ENCODE data around the gene GEMIN7. TPM values are rescaled to one million over a fixed set of nuclear protein-coding genes. Genes with fewer than 3 reads are reported as not detected.

GEMIN7 gene, protein sequence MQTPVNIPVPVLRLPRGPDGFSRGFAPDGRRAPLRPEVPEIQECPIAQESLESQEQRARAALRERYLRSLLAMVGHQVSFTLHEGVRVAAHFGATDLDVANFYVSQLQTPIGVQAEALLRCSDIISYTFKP
- 12.6 and 16.0 TPM in 2 replicates for total RNA-seq (ENCODE audit: low replicate concordance)

DNA sequence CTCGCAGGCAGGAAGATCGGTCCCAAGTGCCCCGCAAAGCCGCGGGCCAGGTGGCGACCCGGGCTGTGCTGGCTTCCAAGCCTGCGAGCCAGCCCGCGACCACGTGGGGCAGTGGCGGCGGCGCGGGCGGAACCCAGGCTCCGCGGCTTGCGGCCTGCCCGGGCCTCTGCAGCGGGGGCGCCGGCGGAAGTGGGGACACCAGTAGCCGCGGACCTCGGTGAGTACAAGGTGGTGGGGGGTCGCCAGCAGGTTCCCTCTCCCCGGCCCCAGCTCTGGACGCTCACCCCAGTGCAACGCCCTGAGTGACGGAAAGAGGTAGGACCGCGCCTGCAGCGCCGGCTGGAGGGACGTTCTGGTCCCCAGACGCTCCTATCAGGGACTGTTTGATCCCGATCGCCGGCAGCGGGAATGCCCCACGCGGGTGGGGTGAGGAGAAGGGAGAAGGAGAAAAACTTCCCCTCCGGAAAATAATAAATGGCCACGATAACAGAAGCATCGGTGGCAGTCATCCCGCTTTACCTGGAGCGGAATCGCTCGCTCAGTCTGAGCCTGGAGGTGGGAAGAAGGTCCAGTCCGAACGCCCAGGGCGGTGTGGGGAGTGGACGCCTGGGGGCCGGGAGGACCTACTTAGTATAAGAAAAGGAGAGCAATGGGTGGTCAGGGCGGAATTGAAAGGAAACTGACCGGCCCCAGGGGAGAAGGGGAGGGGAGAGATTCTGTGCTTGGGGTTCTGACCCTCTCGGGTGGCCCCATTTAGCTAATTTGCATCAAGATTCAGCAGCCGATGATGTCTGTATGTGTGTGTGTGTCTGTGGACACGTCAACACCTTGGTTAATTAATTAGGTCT is at the start of gene GEMIN7:
TSS of gene GEMIN7 (plus strand) at position 198 of the 848 bp plus-strand sequence. CDS start 10,855 bp downstream, outside the sequence.
- peak; percentile 63 for DNase-seq (ENCODE audit: low read depth)
- H3K4me3 ChIP-seq (ENCODE audit: low read depth, low read length), result peak within 1 kb of the TSS; percentile 98
- TF ChIP-seq, protein P1, sequence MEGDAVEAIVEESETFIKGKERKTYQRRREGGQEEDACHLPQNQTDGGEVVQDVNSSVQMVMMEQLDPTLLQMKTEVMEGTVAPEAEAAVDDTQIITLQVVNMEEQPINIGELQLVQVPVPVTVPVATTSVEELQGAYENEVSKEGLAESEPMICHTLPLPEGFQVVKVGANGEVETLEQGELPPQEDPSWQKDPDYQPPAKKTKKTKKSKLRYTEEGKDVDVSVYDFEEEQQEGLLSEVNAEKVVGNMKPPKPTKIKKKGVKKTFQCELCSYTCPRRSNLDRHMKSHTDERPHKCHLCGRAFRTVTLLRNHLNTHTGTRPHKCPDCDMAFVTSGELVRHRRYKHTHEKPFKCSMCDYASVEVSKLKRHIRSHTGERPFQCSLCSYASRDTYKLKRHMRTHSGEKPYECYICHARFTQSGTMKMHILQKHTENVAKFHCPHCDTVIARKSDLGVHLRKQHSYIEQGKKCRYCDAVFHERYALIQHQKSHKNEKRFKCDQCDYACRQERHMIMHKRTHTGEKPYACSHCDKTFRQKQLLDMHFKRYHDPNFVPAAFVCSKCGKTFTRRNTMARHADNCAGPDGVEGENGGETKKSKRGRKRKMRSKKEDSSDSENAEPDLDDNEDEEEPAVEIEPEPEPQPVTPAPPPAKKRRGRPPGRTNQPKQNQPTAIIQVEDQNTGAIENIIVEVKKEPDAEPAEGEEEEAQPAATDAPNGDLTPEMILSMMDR (IDR thresholded peaks at IDR 0.05; ENCODE audit: insufficient read depth, low read length), result no peak

DNA sequence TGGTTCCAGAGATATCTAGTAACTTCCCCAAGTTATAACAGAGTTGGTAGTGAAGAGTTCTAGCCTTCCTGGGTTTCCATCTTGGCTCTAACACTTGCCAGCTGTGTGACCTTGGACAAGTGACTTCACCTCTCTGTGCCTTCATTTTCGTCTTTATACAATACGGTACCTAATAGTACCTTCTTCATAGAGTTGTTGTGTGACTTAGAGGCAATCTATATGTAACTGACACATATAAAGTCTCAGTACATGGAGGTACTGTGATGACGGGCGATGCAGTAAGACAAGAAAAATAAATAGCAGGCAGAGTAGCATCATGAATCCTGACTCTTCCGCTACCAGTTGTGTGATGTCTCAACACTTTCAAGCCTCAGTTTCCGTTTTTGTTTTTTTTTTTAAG is 48.2 kb upstream of the GEMIN7 start:
- TF ChIP-seq, protein P1 (IDR thresholded peaks at IDR 0.05; ENCODE audit: insufficient read depth, low read length), result no peak
- H3K4me3 ChIP-seq (ENCODE audit: low read depth, low read length), result no peak overlapping the region

DNA sequence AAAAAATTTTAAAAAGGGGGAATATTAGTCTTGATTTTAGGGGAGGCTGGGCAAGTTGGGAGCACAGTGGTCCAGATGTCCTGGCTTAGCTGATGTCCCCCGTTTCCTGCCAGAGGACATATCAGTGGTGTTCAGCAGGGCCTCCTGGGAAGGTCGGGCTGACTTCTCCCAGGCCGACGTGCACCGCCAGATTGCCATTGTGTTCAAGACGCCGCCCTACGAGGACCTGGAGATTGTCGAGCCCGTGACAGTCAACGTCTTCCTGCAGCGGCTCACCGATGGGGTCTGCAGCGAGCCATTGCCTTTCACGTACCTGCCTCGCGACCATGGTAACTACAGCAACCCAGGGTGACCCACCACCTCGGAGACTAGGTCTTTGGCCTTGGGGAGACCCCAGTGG is 46.6 kb upstream of the GEMIN7 start:
- no peak for DNase-seq (ENCODE audit: low read depth)
- H3K4me3 ChIP-seq (ENCODE audit: low read depth, low read length), result no peak overlapping the region
- TF ChIP-seq, protein P1 (IDR thresholded peaks at IDR 0.05; ENCODE audit: insufficient read depth, low read length), result no peak

More for the DNA sequence above, 48.2 kb upstream of the GEMIN7 start:
- no peak for DNase-seq (ENCODE audit: low read depth)

DNA sequence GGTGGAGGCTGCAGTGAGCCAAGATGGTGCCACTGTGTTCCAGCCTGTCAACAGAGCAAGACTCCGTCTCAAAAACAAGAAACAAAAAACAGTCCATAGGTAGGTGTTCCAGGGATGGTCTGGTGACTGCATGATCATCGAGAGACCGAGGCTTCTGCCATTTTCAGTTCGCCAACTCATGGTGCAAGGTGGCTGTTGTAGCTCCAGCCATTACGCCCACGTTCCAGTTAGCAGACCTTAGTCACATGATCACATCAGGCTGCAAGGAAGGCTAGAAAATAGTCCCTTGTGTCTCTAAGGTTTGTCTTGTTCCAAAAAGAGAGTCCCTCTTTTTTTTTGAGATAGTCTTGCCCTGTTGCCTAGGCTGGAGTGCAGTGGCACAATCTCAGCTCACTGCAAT is 43.3 kb upstream of the GEMIN7 start:
- H3K4me3 ChIP-seq (ENCODE audit: low read depth, low read length), result no peak overlapping the region
- no peak for DNase-seq (ENCODE audit: low read depth)
- TF ChIP-seq, protein P1 (IDR thresholded peaks at IDR 0.05; ENCODE audit: insufficient read depth, low read length), result no peak

DNA sequence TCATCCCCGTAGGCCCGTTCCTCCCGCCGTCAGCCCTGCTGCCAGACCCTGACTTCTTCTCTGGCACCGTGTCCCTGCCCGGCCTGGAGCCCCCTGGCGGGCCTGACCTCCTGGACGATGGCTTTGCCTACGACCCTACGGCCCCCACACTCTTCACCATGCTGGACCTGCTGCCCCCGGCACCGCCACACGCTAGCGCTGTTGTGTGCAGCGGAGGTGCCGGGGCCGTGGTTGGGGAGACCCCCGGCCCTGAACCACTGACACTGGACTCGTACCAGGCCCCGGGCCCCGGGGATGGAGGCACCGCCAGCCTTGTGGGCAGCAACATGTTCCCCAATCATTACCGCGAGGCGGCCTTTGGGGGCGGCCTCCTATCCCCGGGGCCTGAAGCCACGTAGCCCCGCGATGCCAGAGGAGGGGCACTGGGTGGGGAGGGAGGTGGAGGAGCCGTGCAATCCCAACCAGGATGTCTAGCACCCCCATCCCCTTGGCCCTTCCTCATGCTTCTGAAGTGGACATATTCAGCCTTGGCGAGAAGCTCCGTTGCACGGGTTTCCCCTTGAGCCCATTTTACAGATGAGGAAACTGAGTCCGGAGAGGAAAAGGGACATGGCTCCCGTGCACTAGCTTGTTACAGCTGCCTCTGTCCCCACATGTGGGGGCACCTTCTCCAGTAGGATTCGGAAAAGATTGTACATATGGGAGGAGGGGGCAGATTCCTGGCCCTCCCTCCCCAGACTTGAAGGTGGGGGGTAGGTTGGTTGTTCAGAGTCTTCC is 41.5 kb upstream of the GEMIN7 start:
- TF ChIP-seq, protein P1 (IDR thresholded peaks at IDR 0.05; ENCODE audit: insufficient read depth, low read length), result no peak
- DNase-seq (ENCODE audit: low read depth), result no peak
- H3K4me3 ChIP-seq (ENCODE audit: low read depth, low read length), result no peak overlapping the region

DNA sequence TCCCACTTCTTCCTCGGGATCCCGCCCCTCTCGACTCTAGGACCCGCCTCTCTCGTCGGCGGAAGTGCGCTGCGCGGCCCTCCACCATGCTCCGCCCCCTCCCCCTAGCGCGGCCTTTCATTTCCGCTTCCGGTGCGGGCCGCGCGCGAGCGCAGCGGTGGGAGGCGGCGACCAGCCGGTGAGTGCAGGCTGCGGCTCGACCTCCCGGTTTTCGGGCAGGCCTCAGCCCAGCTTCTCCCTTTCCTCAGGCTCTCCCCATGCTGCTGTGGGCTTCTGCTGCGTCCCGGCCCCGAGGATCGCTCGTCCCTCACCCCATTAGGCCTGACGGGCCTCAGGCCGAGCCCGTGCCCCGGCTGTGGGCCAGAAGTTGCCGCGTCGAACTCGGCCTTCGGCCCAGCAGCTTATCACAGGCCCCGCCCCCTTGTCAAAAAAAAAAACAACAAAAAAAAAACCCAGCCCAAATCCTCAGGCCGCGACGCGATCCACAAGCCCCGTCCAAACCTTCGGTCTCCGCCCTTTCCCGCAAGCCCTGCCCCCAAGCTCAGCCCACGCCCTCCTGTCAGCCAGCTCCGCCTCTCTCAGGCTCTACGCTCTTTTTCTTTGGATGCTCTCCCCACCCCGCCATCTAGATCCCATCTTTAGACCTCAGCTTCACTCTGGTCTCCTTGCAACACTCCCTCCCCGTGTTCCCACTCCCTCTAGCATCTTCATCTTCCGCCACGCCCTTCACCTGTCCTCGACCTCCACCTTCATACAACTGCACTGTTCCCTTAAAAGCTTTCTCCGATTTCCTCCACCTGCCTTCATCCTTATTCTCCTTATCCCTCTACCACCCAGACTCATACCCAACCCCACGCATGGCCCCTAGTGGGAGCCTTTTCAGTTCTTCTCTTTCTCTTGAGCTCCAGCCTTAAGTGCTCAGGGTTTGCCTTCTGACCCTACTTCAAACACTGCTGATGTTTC is 39.8 kb upstream of the GEMIN7 start, which contains the start of gene CLASRP:
TSS of gene CLASRP (plus strand) at position 115 of the 963 bp plus-strand sequence. CDS start 1,168 bp downstream, outside the sequence.
- peak; percentile 92 for DNase-seq (ENCODE audit: low read depth)
- TF ChIP-seq, protein P1 (IDR thresholded peaks at IDR 0.05; ENCODE audit: insufficient read depth, low read length), result no peak
- peak within 1 kb of the TSS; percentile 91 for H3K4me3 ChIP-seq (ENCODE audit: low read depth, low read length)
